ENCODE measurements around the gene CHST12.

Gene CHST12

DNA sequence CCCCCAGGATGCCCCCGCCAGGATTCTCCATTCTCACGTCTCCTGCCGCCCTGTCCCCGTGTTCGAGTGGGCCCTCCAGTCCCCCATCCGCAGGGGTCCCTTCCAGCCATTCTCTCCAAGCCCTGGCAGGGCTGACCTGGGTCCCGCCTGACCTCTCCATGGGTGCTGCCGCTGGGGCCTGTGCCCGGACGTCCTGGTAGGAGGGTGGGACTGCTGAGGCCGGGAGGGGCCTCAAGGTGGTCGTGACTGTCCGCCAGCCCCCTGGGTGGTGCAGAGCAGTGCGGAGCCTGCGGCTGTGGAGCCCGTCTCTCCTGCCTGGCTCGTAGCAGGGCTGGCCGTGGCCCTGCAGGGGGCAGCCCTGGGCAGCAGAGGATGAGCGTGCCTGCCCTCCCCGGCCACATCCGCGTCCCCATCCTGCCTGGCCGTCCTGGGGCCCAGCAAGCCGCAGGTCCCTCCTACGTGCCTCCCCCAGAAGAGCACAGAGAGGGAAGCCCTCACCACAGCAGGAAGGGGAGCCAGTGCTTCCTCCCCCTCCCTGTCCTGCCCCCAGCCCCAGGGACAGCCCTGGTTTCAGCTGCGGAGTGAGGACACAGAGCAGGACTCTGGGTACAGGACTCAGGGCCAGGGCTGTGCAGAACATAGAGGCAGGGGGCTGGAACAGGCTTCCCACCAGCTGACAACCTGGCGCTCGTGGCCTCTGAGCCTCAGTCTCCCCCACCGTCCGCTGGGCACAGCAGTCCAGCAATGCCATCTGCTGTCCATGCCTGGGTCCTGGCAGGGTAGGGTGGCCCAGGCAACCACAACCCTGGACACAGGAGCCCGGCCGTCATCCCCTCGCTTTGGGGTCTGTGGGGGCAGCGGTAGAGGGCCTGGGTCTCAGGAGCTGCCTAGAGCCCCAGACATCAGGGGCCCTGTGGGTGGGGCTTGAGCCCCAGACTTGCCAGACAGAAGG lies 74.3 kb downstream of the CHST12 start:
- no peak overlapping the region for H3K4me3 ChIP-seq (ENCODE audit: low read depth, low read length)

DNA sequence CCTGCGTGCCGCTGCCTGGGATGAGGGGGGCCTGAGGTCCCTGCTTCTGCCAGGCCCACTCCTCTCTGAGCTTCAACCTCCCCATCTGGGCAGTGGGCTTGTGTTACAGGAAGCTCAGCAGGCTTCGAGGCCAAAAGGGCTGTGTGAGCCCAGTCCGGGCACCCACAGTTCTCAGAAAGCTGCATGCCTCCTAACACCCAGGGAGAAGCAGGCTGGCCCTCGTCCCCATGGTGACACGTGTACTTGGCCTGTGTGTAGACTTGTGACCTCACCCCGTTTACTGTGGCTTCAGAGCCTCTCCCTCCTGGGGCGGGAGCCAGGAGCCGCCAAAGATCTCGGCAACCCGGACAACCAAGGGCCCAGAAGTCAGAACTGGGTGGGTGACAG lies 75.0 kb downstream of the CHST12 start:
- no peak overlapping the region for H3K4me3 ChIP-seq (ENCODE audit: low read depth, low read length)

- H3K4me3 ChIP-seq (ENCODE audit: low read depth, low read length) = no peak overlapping the region
These were observed 75.4 kb downstream of the CHST12 start for GRCh38 chr7:2478800-2479199.

- no peak overlapping the region for H3K4me3 ChIP-seq (ENCODE audit: low read depth, low read length)
These were observed 76.1 kb downstream of the CHST12 start for GRCh38 chr7:2479276-2480069.

DNA sequence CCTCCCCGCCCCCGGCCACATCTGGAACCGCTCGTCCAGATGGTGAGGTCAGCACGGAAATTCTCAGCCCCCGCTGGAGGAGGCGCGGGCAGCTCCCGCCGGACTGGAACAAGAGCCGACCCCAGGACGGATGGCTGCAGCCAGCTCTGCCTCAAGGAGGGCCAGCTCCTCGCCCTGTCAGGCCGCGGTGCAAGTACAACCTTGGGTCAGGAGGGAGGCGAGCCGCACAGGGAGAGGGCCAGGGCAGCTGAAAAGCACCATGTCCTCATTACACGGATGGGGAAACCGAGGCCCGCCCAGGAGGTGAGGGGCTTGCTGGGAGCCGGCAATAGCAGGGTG lies 76.6 kb downstream of the CHST12 start:
- no peak overlapping the region for H3K4me3 ChIP-seq (ENCODE audit: low read depth, low read length)

DNA sequence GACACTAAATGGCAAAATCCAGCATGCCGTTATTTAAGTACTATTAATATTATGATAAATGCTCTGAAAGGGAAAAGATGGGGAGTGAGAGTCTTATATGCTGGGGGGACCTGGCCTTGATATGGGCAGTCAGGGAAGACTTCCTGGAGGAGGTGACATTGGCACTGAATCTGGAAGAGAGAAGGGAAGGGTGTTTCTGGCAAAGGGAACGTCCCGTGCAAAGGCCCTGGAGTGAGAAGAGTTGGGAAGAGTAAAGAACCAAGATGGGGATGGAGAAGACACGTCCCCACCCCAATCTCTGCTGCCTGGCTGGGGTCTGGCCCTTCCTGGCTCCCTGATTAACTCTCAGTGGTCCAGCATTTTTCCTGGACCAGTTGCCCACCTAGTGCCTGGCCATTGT lies 77.8 kb downstream of the CHST12 start:
- no peak overlapping the region for H3K4me3 ChIP-seq (ENCODE audit: low read depth, low read length)

GRCh38 chr7:2482725-2483451 lies 79.5 kb downstream of the CHST12 start:
- H3K4me3 ChIP-seq (ENCODE audit: low read depth, low read length) = no peak overlapping the region

DNA sequence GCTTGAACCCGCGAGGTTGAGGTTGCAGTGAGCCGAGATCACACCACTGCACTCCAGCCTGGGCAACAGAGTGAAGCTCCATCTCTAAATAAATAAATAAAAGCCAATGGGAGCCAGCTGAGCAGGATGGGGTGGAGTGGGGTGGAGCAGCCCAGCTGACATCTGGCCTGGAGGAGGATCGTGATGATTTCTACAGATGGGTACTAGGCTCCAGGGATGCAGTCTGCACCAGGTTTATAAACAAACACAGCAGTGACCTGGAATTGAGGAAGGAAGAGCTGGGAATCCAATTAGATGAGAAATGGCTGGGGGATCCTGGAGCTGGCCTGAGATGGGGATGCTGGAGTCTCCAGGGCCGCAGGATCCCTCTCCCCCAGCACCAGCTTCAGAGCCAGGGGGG lies 80.1 kb downstream of the CHST12 start:
- H3K4me3 ChIP-seq (ENCODE audit: low read depth, low read length) = no peak overlapping the region

GRCh38 chr7:2484868-2485267 lies 81.5 kb downstream of the CHST12 start:
- no peak overlapping the region for H3K4me3 ChIP-seq (ENCODE audit: low read depth, low read length)

- no peak overlapping the region for H3K4me3 ChIP-seq (ENCODE audit: low read depth, low read length)
These were observed 84.3 kb downstream of the CHST12 start for GRCh38 chr7:2487586-2488271.

DNA sequence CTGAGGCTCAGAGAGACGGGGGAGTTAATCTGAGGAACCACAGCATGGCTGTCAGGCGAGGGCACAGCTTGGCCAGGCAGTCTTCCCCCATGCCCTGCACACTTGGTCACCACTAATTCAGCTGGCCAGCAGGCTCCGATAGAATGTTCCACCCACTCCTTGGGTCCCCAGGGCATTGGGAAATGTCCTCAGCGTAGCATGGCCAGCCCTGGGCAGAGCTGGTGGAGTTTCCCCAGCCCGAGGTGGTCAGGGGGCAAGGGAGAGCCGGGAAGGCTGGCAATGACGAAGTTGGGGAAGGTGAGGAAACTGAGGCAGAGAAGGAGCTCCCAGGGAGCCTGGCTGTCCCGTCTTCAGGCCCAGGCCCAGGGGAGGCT lies 84.8 kb downstream of the CHST12 start:
- no peak overlapping the region for H3K4me3 ChIP-seq (ENCODE audit: low read depth, low read length)

GRCh38 chr7:2488681-2489080 lies 85.3 kb downstream of the CHST12 start:
- no peak overlapping the region for H3K4me3 ChIP-seq (ENCODE audit: low read depth, low read length)

DNA sequence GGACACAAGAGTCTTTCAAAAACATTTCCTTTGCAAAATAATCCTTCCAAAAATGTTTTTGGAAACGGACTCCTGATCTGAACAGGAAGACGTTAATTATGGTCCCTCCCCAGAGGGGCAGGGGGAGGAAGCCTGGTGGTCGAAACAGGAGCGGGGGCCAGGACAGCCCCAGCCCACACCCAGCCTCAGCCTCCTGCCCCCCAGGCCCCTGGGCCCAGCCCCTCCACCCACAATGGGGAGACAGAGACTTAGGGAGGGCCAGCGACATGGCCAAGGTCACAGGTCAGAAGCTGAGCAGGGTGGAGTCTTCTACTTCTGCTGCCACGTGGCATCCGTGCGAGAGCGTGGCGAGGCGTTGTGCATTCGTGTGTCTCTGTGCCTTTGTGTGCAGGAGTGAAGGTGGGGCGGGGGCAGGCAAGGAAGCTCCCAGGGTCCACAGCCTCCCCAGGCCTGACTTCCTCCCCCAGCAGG lies 86.8 kb downstream of the CHST12 start:
- H3K4me3 ChIP-seq (ENCODE audit: low read depth, low read length) = no peak overlapping the region

GRCh38 chr7:2492038-2492437 lies 88.6 kb downstream of the CHST12 start:
- no peak overlapping the region for H3K4me3 ChIP-seq (ENCODE audit: low read depth, low read length)

DNA sequence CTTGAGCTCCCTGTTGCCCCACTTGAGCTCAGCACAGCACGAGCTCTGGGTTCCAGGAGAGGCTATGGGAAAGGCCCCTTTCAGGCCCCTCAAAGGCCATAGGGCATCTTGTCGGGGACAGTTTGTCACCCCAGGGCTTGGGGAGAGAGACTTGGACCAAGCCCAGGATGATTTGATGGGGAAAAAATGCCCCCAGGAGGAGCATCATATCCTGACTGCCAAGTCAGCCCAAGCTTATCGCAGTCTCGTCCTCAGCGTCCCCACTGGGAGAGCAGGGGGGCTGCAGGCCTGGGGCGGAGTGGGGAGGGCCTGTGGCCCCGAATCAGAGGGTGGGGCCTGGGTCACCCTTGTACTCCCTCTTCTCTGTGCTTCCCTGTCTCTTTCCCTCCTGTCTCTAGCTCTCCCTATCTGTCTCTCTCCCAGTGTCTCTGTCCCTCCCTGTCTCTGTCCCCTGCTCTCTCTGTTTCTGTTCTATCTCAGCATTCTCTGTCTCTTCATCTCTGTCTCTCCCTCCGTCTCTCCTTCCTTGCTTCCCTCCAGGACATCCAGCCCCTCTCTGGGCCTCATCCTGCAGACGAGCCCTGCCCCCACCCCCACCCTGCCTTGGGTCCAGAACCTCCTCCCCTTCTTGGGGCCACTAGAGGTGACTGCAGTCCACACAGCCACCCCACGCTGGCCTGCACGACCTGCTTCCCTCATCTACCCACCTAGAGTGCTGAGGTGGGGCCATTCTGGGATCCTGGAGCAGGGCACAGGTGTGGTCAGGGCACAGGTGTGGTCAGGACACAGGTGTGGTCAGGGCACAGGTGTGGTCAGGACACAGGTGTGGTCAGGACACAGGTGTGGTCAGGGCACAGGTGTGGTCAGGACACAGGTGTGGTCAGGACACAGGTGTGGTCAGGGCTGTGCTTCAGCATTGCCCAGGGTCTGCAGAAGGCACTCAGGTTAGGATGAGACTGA lies 90.1 kb downstream of the CHST12 start:
- no peak overlapping the region for H3K4me3 ChIP-seq (ENCODE audit: low read depth, low read length)

DNA sequence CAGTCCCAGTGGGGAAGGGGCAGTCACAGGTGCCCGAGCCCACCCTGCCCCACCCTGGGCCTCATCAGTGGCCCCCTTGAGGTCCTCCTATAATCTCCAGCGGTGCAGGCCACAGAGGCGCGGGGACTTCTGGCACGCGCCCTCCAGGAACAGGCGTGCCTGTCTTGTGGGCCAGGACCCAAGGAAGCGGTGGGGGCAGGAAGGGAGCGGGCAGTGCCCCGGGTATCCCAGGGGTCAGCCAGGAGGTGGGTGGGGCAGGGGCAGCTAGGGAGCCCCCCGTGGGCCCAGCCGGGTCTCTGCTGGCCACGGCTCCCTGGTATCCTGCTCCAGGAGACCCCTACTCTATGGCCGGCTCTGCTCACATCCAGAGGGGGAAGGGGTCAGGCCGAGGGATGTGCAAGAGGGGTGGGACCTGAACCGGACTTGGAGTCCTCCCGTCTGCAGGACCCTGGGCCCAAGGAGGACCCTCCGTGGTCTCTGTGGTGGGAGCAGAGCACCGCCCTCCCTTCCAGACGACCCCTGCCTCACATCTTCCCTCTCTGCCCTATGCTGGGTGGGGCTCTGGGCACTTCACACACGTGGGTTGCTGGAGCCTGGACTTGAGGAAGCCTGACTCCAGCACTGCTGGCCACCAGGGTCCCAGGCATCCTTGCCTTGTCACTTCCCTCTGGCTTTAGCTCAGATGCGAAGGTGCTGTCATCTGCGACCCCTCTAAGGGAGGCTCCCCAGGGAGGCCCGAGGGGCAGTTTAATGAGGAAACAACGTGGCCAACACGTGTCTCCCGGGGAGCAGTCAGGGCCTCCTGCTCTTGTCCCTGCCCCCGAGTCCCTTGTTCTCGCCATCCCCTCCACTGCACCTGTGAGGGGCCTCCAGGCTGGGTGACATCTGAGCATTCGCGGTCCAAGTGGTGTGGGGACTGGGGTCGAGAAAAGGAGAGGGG lies 91.0 kb downstream of the CHST12 start:
- no peak overlapping the region for H3K4me3 ChIP-seq (ENCODE audit: low read depth, low read length)

- no peak overlapping the region for H3K4me3 ChIP-seq (ENCODE audit: low read depth, low read length)
These were observed 92.2 kb downstream of the CHST12 start for GRCh38 chr7:2495418-2496299.

DNA sequence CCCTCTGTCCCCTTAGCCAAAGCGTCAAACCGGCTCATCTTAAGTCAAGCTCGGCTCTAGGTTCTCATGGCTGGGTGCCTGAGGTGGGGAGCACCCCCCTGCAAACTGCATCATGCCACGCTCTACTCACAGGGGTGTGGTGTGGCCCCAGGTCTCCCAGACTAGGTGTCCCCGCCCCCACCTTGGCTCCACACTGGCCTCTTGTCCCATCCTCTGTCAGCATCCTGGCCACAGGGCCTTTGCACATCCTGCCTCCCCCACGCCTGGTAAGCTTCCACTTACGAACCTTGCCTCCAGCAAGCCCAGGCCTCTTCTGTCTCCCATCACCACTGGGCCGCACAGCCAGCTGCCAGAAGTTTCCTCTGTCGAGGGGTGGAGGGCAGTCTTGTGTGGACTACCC lies 93.0 kb downstream of the CHST12 start:
- no peak overlapping the region for H3K4me3 ChIP-seq (ENCODE audit: low read depth, low read length)
